Gastroesophageal sphincter (tissue), 3 donors: ENCODE data around the gene CASP9.

Experiments used
- EP300 ChIP-seq: sonication (generic); formaldehyde crosslinking; IDR thresholded peaks from one replicate; pipeline ENCODE4 v1.6.1; 2017; ENCODE audit warnings: antibody characterized with exemption, mild to moderate bottlenecking
- POLR2A ChIP-seq, 2 donors: fragments of 450-650 bp; IDR thresholded peaks; one replicate each; pipeline ENCODE4 v1.6.1; 2017; ENCODE audit warnings: antibody characterized with exemption in 2 of 2, mild to moderate bottlenecking in 2 of 2, moderate library complexity in 1 of 2
- POLR2AphosphoS5 ChIP-seq: sonication (generic); formaldehyde crosslinking; IDR thresholded peaks from one replicate; pipeline ENCODE4 v1.6.1; 2017; ENCODE audit warnings: antibody characterized with exemption
- TF ChIP-seq, protein P1 (sequence below), 4 experiments: fragments of 200-600 bp in 2 of 4; fragments of 450-650 bp in 2 of 4; sonication (generic) in 1 of 4; IDR thresholded peaks; one replicate each; pipeline ENCODE4 v1.5.1; 2017 to 2019; ENCODE audit warnings: antibody characterized with exemption in 4 of 4, mild to moderate bottlenecking in 2 of 4, moderate library complexity in 2 of 4

DNA sequence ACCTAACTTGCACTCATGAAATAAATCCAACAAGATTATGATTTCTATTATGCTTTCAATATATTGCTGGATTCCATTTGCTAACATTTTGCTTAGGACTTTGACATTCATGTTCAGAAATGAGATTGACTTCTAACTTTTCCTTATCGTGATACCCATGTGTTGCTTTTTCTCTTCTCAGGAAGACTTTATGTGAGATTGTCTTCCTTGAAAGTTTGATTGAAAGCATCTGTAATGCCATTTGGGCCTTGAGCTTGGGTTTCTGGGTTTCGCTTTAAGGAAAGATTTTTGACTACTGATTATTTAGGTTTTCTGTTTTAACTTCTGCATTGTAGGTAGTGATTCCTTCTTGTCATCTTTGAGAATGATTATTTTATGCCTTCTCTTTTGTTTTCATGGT is 33.0 kb upstream of the CASP9 start:
- TF ChIP-seq POLR2A (IDR thresholded peaks at IDR 0.05) (no peak), EP300 (no peak), POLR2AphosphoS5 (no peak)
- TF ChIP-seq, protein P1, sequence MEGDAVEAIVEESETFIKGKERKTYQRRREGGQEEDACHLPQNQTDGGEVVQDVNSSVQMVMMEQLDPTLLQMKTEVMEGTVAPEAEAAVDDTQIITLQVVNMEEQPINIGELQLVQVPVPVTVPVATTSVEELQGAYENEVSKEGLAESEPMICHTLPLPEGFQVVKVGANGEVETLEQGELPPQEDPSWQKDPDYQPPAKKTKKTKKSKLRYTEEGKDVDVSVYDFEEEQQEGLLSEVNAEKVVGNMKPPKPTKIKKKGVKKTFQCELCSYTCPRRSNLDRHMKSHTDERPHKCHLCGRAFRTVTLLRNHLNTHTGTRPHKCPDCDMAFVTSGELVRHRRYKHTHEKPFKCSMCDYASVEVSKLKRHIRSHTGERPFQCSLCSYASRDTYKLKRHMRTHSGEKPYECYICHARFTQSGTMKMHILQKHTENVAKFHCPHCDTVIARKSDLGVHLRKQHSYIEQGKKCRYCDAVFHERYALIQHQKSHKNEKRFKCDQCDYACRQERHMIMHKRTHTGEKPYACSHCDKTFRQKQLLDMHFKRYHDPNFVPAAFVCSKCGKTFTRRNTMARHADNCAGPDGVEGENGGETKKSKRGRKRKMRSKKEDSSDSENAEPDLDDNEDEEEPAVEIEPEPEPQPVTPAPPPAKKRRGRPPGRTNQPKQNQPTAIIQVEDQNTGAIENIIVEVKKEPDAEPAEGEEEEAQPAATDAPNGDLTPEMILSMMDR (IDR thresholded peaks at IDR 0.05), result no peak
